HG02973 (cell line): Measurements from ENCODE around the gene RPLP2.

ENCODE experiments used
- ATAC-seq: cut with Tn5 transposase; IDR thresholded peaks from one replicate; pipeline ENCODE4 v1.9.1; 2021; ENCODE audit warnings: moderate library complexity; ENCODE audit not compliant: unreplicated experiment

RPLP2 gene

GRCh38 chr11:809287-810039 is at the start of gene RPLP2:
RPLP2 (plus strand) TSS chr11:809967; CDS start chr11:810235, 268 bp downstream.
- peak; percentile 70 for ATAC-seq

GRCh38 chr11:760236-760635 is 49.5 kb upstream of the RPLP2 start:
- ATAC-seq: no peak

- ATAC-seq: no peak
These were observed 48.1 kb upstream of the RPLP2 start for GRCh38 chr11:761526-762108.

- no peak for ATAC-seq
These were observed 47.2 kb upstream of the RPLP2 start for GRCh38 chr11:762421-763072.

- ATAC-seq: no peak
These were observed 46.7 kb upstream of the RPLP2 start for GRCh38 chr11:763073-763463.

DNA sequence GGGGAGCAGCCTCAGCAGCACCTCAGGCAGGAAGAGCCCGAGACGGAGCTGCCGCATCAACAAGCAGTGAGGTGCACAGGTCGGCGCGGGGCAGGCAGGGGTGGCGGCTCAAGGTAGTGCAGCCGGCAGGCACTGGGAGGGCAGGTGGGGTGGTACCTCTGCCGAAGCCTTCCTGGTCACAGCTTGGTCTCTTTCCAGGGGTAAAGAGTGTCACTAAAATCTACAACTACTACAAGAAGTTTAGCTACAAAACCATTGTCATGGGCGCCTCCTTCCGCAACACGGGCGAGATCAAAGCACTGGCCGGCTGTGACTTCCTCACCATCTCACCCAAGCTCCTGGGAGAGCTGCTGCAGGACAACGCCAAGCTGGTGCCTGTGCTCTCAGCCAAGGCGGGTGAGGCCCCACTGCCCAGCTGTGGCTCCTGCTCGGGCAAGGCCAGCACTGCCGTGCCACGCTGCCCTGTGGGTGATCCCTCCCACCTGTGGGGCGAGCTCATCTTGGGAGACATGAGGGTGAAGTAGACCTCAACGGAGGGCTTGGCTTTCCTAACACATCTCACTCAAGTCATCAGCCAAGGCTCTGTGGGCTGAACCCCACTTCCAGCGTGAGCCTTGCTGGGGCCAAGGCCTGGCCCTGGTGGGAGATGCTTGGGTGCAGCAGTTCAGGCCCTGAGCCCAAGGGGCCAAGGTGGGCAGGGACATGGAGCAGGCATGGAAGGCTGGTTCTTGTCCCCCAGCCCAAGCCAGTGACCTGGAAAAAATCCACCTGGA is 46.0 kb upstream of the RPLP2 start:
- ATAC-seq: no peak

GRCh38 chr11:764322-765024 is 45.3 kb upstream of the RPLP2 start:
- no peak for ATAC-seq

GRCh38 chr11:765025-765801 is 44.6 kb upstream of the RPLP2 start:
- no peak for ATAC-seq

GRCh38 chr11:765802-766091 is 44.0 kb upstream of the RPLP2 start:
- no peak for ATAC-seq

- no peak for ATAC-seq
These were observed 43.4 kb upstream of the RPLP2 start for GRCh38 chr11:766106-766935.

DNA sequence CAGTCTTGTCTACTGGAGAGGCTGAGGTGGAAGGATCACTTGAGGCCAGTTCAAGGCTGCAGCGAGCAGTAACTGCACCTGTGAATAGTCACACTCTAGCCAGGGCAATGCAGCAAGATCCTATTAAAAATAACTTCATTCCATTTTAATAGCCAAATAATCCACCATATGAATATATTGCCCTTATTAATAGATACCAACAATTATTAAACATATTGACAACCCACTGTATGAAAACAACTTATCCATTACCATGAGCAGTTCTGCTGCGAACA is 42.9 kb upstream of the RPLP2 start:
- no peak for ATAC-seq

GRCh38 chr11:767238-767637 is 42.5 kb upstream of the RPLP2 start:
- no peak for ATAC-seq

- no peak for ATAC-seq
These were observed 39.7 kb upstream of the RPLP2 start for GRCh38 chr11:769887-770641.

DNA sequence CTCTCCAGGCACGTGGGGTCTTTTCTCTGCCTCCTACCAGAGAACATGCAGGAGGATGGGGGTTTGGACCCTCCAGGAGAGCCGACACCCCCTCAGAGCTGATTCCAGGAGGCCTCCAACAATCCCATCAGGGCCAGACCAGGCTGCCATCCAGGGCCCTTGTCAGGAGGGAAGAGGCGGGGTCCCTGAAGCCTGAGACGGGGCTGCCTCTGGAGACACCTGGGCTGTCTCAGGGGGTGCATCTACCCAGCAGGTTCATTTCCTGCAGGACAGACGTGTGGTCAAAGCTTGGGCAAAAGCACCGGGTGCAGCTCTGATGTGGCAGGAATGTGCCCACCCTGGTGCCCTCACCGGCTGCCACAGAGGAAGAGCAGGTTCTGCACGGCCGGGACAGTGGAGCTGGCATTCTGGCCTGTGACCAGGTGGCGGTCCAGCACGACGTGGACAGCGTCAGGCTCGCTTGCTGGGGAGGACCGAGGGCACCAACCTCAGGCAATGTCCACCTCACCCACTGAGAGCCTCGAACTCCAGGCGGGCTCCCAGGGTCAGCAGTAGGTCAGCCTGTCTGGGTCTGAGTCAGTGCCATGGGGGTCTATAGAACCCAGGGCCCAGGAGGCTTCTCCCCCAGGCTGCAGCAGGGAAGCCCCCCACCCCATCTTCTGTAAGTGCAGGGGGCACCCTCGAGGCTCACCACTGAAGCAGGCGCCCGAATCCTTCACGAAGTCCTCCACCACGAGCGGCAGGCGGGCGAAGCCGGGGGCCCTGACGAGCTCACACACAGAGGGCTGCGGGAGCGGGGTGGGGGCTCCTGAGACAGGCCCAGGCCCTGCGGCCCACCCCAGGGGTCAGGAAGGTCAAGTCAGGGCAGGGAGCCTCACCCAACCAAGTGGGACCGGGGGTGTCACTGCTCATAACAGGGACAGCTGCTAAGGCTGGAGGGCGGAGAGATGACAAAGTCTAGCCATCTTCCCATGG is 38.8 kb upstream of the RPLP2 start:
- no peak for ATAC-seq

GRCh38 chr11:771617-772204 is 38.1 kb upstream of the RPLP2 start:
- ATAC-seq: no peak

- no peak for ATAC-seq
These were observed 37.1 kb upstream of the RPLP2 start for GRCh38 chr11:772429-773390.
